HG02943 (cell line): ENCODE data around the gene IGF2BP2.
A peak's percentile ranks its signal among the peaks of the same experiment; 100 is the strongest.
"Not testable (repeated sequence)": the region's sequence is repeated elsewhere in the genome, so short reads cannot be mapped to it uniquely, and the experiment has no call there.

ENCODE experiments used
- ATAC-seq: cut with Tn5 transposase; IDR thresholded peaks from one replicate; pipeline ENCODE4 v1.9.1; 2021; ENCODE audit warnings: mild to moderate bottlenecking, low read depth, moderate library complexity; ENCODE audit not compliant: unreplicated experiment

Gene IGF2BP2

DNA sequence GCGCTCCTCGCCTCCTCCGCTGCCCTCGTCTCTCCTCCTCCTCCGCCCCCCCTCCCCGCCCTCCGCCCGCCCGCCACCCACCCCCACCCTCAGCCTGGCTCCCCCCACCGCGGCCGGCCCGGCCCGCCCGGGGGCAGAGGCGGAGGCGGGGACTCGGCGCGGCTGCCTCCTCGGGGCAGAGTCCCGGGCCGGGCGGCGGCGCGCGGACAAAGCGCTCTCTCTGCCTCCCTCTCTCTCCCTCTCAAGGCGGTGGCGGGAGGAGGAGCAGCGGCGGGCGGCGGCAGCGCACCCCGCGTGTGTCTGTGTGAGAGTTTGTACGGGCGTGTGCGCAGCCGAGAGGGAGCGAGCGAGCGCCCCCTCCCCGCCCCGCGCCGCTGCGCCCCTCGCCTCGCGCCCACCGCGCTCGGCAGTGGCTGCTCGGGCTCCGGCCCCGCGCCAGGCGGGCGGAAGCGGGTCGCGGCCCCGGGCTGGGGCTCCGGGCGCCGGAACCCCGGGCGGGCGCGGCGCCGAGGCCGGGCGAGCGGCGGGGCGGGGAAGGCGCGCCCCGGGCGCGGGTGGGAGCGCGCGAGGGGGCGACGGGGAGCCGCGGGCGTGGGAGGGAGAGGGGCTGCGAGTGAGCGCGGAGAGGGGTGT lies at the start of gene IGF2BP2:
IGF2BP2 (minus strand) TSS at position 37 of the 633 bp plus-strand sequence. CDS start 82 bp downstream, outside the sequence.
- ATAC-seq = peak; percentile 61

GRCh38 chr3:185874119-185874518 lies 49.3 kb upstream of the IGF2BP2 start:
- no peak for ATAC-seq

DNA sequence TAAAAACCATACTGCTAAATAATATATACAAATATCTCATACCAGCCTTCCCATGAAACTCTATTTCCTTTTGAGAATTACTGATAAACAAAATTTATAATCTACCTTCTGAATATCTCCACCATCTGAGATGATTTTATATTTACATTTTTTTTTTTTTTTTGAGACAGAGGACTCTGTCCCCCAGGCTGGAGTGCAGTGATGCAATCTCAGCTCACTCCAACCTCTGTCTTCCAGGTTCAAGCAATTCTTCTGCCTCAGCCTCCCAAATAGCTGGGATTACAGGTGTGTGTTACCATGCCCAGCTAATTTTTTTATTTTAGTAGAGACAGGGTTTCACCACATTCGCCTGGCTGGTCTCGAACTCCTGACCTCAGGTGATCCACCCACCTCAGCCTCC lies 42.8 kb upstream of the IGF2BP2 start:
- no peak for ATAC-seq

GRCh38 chr3:185866995-185867394 lies 42.2 kb upstream of the IGF2BP2 start:
- no peak for ATAC-seq

- ATAC-seq = no peak
These were observed 41.7 kb upstream of the IGF2BP2 start for GRCh38 chr3:185866555-185866954.

DNA sequence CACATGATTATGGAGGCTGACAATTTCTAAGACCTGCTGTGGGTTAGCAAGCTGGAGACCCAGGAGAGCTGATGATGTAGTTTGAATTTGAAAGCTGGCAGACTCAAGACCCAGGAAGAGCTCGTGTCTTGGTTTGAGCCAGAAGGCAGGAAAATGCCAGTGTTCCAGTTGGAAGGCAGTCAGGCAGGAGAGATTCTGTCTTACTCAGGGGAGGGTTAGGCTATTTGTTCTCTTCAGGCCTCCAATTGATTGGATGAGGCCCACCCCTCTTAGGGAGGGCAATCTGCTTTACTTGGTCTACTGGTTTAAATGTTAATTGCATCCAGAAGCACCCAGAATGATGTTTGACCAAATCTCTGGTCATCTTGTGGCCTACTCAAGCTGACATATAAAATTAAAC lies 40.4 kb upstream of the IGF2BP2 start:
- ATAC-seq = no peak

DNA sequence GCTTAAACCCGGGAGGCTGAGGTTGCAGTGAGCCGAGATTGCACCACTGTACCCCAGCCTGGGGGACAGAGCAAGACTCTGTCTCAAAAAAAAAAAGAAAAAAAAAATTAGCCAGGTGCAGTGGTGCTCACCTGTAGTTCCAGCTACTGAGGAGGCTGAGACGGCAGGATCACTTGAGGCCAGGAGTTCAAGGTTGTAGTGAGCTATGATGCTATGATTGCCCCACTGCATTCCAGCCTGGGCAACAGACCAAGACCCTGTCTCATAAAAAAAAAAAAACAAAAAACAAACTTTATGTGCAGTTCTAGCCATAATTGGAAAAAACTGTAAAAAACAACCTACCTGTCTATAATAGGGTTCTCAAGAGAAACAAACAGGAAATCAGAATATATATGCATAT lies 39.9 kb upstream of the IGF2BP2 start:
- ATAC-seq = no peak

- no peak for ATAC-seq
These were observed 38.1 kb upstream of the IGF2BP2 start for GRCh38 chr3:185862920-185863319.

DNA sequence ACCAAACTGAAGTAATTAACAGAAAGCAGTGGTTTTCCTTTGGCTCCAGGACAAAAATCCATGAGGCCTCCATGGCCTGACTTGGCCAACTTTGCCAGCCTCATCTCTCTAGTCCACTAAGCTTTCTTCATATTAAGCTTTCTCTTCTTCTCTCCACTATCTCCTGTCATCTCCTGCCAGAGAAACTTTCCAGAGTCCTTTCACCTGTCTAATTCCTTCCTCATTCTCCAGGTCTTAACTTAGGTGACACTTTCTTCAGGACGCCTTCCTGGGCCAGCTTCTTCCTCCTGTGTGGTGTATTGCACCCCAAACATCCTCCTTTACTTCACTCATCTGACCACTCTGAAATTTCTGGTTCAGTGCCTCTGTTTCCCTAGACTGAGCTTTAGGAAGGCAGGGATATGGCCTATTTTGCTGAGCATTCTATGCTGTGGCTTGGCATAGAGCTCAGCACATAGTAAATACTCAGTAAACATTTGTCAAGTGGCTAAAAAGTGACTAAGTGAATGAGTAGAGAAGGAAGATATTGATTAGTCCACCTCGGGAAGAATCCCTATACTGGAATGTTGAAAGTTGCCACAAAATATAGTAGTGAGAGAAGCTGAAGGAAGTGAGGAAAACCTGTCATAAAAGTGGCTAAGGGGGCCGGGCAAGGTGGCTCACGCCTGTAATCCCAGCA lies 34.6 kb upstream of the IGF2BP2 start:
- no peak for ATAC-seq

DNA sequence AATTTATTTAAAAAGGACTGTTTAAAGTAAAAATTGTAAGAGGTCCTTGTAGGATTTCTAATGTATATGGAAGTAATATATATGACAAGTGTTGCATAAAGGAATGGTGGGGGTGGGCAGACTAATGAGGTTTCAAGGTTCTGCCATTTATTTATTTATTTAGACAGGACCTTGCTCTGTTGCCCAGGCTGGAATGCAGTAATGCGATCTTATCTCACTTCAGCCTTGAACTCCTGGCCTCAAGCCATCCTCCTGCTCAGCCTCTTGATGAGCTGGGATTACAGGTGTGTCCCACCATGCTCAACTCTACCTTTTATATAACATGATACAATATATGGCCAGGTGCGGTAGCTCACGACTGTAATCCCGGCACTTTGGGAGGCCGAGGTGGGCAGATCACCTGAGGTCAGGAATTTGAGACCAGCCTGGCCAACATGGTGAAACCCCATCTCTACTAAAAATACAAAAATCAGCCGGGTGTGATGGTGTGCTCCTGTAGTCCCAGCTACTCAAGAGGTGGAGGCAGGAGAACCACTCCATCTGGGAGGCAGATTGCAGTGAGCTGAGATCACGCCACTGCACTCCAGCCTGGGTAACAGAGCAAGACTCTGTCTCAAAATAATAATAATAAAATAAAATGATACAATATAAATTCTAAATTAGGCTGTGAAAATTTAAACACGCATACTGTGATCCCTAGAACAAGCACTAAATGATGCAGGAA lies 33.8 kb upstream of the IGF2BP2 start:
- no peak for ATAC-seq

DNA sequence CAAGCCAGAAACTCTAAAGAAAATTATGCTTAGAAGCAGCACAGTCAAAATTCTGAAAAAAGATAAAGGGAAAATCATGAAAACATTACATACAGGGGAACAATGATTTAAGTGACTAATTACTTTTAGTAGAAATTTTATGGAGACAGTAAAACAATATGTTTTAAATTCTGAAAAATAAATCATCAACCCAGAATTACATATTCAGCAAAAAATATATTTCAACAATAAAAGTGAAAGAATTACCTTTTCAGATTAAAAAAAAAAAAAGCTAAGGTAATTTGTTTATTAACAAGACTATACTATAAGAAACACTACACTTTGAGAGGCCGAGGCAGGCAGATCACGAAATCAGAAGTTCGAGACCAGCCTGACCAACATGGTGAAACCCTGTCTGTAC lies 32.4 kb upstream of the IGF2BP2 start:
- no peak for ATAC-seq

DNA sequence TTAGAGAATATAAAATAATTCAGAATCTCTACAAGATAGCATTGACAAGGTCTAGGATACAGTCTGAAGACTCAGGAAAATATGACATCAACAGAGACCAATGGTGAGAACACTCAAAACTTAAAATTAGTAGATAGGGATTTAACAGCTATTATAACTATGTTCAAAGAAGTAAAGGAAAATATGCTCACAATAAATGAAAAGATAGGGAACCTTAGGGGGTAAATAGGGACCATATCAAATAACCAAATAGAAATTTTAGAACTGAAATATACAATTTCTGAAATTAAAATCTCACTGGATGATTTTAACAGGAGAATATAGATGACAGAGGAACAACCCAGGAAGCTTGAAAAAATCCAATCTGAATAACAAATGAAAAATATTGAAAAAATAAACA lies 31.8 kb upstream of the IGF2BP2 start:
- ATAC-seq = no peak

DNA sequence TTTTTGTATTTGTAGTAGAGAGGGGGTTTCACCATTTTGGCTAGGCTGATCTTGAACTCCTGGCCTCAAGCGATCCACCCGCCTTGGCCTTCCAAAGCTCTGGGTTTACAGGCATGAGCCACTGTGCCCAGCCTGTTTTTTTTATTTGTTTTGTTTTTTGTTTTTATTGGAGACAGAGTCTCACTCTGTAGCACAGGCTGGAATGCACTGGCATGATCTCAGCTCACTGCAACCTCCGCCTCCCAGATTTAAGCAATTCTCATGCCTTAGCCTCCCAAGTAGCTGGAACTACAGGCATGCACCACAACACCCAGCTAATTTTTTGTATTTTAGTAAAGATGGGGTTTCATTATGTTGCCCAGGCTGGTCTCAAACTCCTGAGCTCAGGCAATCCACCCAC lies 28.9 kb upstream of the IGF2BP2 start:
- not testable (repeated sequence) for ATAC-seq

GRCh38 chr3:185852635-185853034 lies 27.8 kb upstream of the IGF2BP2 start:
- ATAC-seq = no peak

GRCh38 chr3:185851959-185852358 lies 27.1 kb upstream of the IGF2BP2 start:
- ATAC-seq = no peak

DNA sequence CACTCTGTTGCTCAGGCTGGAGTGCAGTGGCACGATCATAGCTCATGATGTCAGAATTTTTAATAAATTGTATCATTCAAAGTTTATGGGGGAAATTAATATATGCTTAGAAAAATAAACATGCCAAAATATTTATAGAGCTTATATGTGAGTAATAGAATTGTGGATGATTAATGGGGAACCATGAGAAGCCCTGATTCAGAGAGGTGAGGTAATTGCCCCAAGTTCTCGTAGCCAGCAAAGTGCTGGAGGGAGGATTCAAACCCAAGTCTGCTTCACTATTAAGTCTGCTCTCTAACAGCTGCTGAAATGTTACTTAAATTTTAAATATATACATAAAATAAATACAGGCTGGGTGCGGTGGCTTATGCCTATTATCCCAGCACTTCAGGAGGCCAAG lies 26.2 kb upstream of the IGF2BP2 start:
- no peak for ATAC-seq

- ATAC-seq = no peak
These were observed 22.7 kb upstream of the IGF2BP2 start for GRCh38 chr3:185847506-185847905.

- ATAC-seq = no peak
These were observed 21.2 kb upstream of the IGF2BP2 start for GRCh38 chr3:185846037-185846436.

DNA sequence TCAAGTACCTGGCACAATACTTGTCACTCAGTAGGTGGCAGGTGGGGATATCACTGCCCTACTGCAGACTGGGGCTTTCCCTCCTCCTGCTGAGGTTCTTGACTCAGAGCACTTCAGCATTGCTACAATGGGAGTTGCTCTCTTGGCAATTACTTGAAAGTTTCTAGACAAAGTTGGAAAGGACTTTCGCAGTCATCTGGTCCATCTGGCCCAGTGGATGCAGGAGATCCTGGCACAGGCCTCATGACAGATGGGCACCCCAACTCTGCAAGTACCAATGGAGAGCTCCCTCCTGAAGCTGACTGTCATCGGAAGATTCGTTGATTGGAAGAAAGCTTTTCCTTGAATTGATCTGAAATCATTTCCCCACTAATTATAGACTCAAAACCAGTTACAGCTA lies 19.2 kb upstream of the IGF2BP2 start:
- ATAC-seq = no peak

GRCh38 chr3:185843635-185844034 lies 18.8 kb upstream of the IGF2BP2 start:
- ATAC-seq = no peak

- no peak for ATAC-seq
These were observed 18.3 kb upstream of the IGF2BP2 start for GRCh38 chr3:185843126-185843525.

DNA sequence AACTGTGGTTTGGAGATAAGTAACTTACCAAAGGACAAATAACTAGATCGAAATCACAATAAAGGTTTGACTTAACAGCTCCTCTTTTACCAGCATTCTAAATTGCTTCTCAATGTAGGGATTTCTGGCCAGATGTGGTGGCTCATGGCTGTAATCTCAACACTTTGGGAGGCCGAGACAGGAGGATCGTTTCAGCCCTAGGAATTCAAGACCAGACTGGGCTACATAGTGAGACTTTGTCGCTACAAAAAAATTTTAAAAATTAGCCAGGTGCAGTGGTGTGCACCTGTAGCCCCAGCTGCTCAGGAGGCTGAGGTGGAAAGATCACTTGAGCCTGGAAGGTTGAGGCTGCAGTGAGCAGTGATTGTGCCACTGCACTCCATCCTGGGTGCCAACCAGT lies 17.4 kb upstream of the IGF2BP2 start:
- no peak for ATAC-seq
